Peyer's patch (tissue), 4 donors: ENCODE results near the gene RFX6. TPM values are rescaled to one million over a fixed set of nuclear protein-coding genes. Genes with fewer than 3 reads are reported as not detected.

ENCODE experiments used
- DNase-seq, 3 donors: peaks; one replicate each; pipeline ENCODE4 v3.0.0-alpha.2; 2017 to 2019
- H3K27ac ChIP-seq, 4 donors: fragments of 200-600 bp; sonication (generic); one replicate each; pipeline ENCODE4 v1.5.1; 2016 to 2019
- H3K27me3 ChIP-seq, 2 donors: fragments of 200-600 bp; sonication (generic); one replicate each; pipeline ENCODE4 v1.5.1; 2019
- H3K36me3 ChIP-seq, 3 donors: fragments of 200-600 bp; sonication (generic); one replicate each; pipeline ENCODE4 v1.5.1; 2016 to 2019
- H3K4me1 ChIP-seq, 4 donors: fragments of 200-600 bp; sonication (generic); one replicate each; pipeline ENCODE4 v1.5.1; 2016 to 2019
- H3K4me3 ChIP-seq, 4 donors: fragments of 200-600 bp; sonication (generic); 1 replicate in 3 of 4; 2 replicates in 1 of 4; pipeline ENCODE4 v1.5.1; 2016 to 2019; ENCODE audit warnings: mild to moderate bottlenecking in 1 of 4
- H3K9me3 ChIP-seq, 4 donors: fragments of 200-600 bp; sonication (generic); one replicate each; pipeline ENCODE4 v1.5.1; 2016 to 2019; ENCODE audit warnings: mild to moderate bottlenecking in 1 of 4
- CTCF ChIP-seq, 6 experiments: fragments of 450-650 bp in 4 of 6; fragments of 200-600 bp in 2 of 6; sonication (generic) in 1 of 6; IDR thresholded peaks; one replicate each; pipeline ENCODE4 v1.5.1; 2017 to 2019; ENCODE audit warnings: antibody characterized with exemption in 6 of 6, mild to moderate bottlenecking in 3 of 6, moderate library complexity in 1 of 6
- POLR2A ChIP-seq, 2 donors: fragments of 450-650 bp; IDR thresholded peaks; one replicate each; pipeline ENCODE4 v1.5.1; 2017; ENCODE audit warnings: antibody characterized with exemption in 2 of 2, mild to moderate bottlenecking in 2 of 2, moderate library complexity in 2 of 2
- total RNA-seq, 4 donors: library from RNA; depleted of rRNA; stranded (reverse); fragments of >200 nt; gene quantifications; one replicate each; pipeline ENCODE4 v1.1.0, GENCODE V29; 2016

The RFX6 gene
- total RNA-seq, 4 donors from 2014 or later, result 0.83 to 4.4 (median 1.9) TPM

- Histone ChIP-seq H3K36me3 (no peaks in the 10 kb centered on the region), H3K4me3 (no peak overlapping the region)
- no peak for TF ChIP-seq CTCF (IDR thresholded peaks at IDR 0.05)
- no peak for TF ChIP-seq POLR2A (IDR thresholded peaks at IDR 0.05)
Measured at GRCh38 chr6:116974526-116975316, 97.7 kb downstream of the RFX6 start.

GRCh38 chr6:116975600-116975999 lies 98.6 kb downstream of the RFX6 start:
- Histone ChIP-seq H3K27ac (no peak overlapping the region), H3K9me3 (no peaks in the 10 kb centered on the region), H3K27me3 (no peaks in the 10 kb centered on the region), H3K4me3 (no peak overlapping the region), H3K36me3 (no peaks in the 10 kb centered on the region), H3K4me1 (no peaks in the 10 kb centered on the region)
- TF ChIP-seq CTCF (IDR thresholded peaks at IDR 0.05) (no peak), POLR2A (IDR thresholded peaks at IDR 0.05) (no peak)
- DNase-seq, result no peak

More at GRCh38 chr6:116974526-116975316, 97.7 kb downstream of the RFX6 start:
- Histone ChIP-seq H3K27me3 (no peaks in the 10 kb centered on the region), H3K4me1 (no peaks in the 10 kb centered on the region), H3K9me3 (no peaks in the 10 kb centered on the region), H3K27ac (no peak overlapping the region)
- no peak for DNase-seq

GRCh38 chr6:116979560-116979959 lies 102.5 kb downstream of the RFX6 start:
- no peaks in the 10 kb centered on the region for H3K4me1 ChIP-seq

More at GRCh38 chr6:116979560-116979959, 102.5 kb downstream of the RFX6 start:
- Histone ChIP-seq H3K27me3 (no peaks in the 10 kb centered on the region), H3K4me3 (no peak overlapping the region), H3K9me3 (no peaks in the 10 kb centered on the region), H3K36me3 (no peaks in the 10 kb centered on the region), H3K27ac (no peak overlapping the region)
- TF ChIP-seq CTCF (IDR thresholded peaks at IDR 0.05) (no peak), POLR2A (IDR thresholded peaks at IDR 0.05) (no peak)
- DNase-seq, result no peak

Other genes with a start within 250 kb of the RFX6 start
- 10 to 100 TPM; 11.2 to 24.8 (median 14.3) TPM for gene ZUP1, start 208.5 kb upstream of the RFX6 start, total RNA-seq
- 10 to 100 TPM in 1 of 4 donors, 1 to 10 TPM in 3; 2.8 to 15.7 (median 3.2) TPM for gene KPNA5, start 196.0 kb upstream of the RFX6 start, total RNA-seq
- gene FAM162B, start 111.5 kb upstream of the RFX6 start, total RNA-seq, result not detected
- not detected for gene GPRC6A, start 48.2 kb upstream of the RFX6 start, total RNA-seq